Motor neuron (in vitro differentiated cells): ENCODE data around the gene NME4. TPM values are rescaled to one million over a fixed set of nuclear protein-coding genes. Genes with fewer than 3 reads are reported as not detected.

Experiments
- ATAC-seq, 8 experiments: fragments of 200-7000 bp; cut with Tn5 transposase; replicated peaks in 6 of 8; 2 replicates each; pipeline ENCODE4 v1.8.0; 2021; ENCODE audit warnings: mild to moderate bottlenecking in 8 of 8, moderate library complexity in 8 of 8
- H3K27ac ChIP-seq, 2 donors: fragments of 250-450 bp; sonication (Bioruptor Pico); 2 replicates each; pipeline ENCODE4 v1.9.0; 2021; ENCODE audit warnings: antibody characterized with exemption in 2 of 2, mild to moderate bottlenecking in 2 of 2, moderate library complexity in 1 of 2
- H3K4me1 ChIP-seq, 2 donors: fragments of 250-450 bp; sonication (Bioruptor Pico); replicated peaks in 1 of 2; 2 replicates each; pipeline ENCODE4 v1.6.1; 2021; ENCODE audit warnings: antibody characterized with exemption in 2 of 2, mild to moderate bottlenecking in 2 of 2, moderate library complexity in 1 of 2
- H3K4me3 ChIP-seq, 5 donors: fragments of 250-450 bp; sonication (Bioruptor Pico); 2 replicates each; pipeline ENCODE4 v1.9.0; 2021; ENCODE audit warnings: antibody characterized with exemption in 5 of 5, mild to moderate bottlenecking in 5 of 5, moderate library complexity in 4 of 5
- whole genome bisulfite sequencing, 10 experiments: fragments of 450-650 bp; shearing (Covaris generic); methylation state at CpG; one replicate each; pipeline ENCODE4 v1.0.0; 2022; 5-methylcytosine and 5-hydroxymethylcytosine counted together
- in situ Hi-C, 9 experiments: fragments of 400-800 bp; cut with MboI; loops; one replicate each; pipeline ENCODE4 v1.15.0; 2021; ENCODE audit warnings: low sequenced_read_pairs in 9 of 9, low pct_unique_long_range_greater_than_20kb in 2 of 9; ENCODE audit not compliant: unreplicated experiment in 9 of 9
- total RNA-seq, 8 experiments: library from RNA; unstranded; fragments of 300-600 nt; gene quantifications; 2 replicates each; pipeline versions ENCODE4 v1.2.3 to v1.2.4, GENCODE V29; 2022

Gene NME4
- total RNA-seq, 8 experiments from 2014 or later: 24.9 to 88.9 (median 54.0) TPM

DNA sequence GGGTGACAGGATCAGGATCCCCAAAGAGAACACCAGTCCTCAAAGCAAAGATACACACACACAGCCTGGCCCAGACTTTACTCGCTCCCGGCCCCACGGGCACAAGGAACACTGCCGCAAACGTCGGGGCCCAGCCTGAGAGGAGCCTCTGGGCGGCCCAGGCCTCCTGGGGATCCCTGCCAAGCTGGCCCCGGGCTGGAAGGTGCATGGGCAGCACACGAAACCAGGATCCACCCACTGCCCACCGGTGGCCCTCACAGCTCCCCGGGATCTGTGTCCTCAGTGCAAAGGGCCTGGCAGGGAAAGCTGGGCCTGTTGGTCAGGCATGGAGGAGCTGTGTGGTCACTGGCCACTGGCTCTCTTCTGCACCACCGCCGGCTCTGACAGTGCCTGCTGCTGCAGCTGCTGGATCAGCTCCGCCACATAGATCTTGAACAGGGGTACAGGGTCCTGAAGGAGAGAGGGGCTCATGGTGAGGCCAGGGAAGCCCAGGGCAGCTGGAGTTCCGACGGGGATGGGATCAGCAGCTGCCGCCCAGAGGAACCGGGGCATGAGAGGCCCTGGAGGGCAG is 29.6 kb upstream of the NME4 start:
- 82 to 92% (median 87%) methylated on average over 3 to 7 of the region's 18 CpGs; no CpG with 5 or more reads in 7 of the 10 experiments for whole genome bisulfite sequencing, 10 experiments
- H3K4me3 ChIP-seq: no peak overlapping the region
- H3K27ac ChIP-seq: no peak overlapping the region
- H3K4me1 ChIP-seq: peaks cover 33 to 41% of the 10 kb centered on the region in 2 donors
- in situ Hi-C loops: no loop called here
- ATAC-seq: no peak

DNA sequence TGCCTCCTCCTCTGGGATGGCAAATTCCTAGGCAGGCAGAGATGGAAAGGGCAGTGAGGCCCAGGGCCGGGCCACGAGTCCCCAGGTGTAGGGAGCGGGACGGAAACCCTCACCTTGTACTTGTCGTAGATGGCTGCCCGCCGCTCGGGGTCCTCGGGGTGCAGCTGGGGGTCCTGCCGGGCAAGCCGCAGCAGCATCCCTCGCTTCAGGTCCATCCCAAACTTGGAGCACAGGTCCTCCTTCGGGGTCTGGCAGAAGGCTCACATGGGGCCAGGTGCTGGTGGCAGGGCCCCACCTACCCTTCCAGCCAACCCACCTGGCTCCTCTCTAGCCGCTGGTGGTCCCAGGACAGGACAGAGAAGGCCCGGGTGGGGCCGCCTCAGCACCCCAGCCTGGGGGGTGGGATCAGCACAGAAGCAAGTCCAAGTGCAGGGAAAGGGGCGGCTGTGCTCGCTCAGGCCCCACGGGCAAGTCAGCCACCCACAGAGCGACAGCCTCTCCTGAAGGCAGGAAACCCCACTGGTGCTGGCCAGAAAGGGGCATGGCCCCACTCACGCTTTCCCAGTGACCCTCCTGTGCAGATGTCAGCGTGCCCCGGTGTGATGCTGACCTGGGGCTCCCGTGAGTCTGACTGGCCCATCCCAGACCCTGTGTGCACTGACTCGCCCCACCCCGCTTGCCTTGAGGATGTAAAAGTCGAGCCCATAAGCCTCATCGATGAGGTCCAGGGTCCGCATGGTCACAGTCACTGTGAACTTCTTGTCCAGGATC is 28.4 kb upstream of the NME4 start:
- in situ Hi-C loops: no loop called here
- Histone ChIP-seq H3K27ac (no peak overlapping the region), H3K4me1 (peaks cover 27 to 35% of the 10 kb centered on the region in 2 donors), H3K4me3 (no peak overlapping the region)
- WGBS, 10 experiments: 78 to 100% (median 94%) methylated on average over 1 to 4 of the region's 29 CpGs; no CpG with 5 or more reads in 7 of the 10 experiments
- ATAC-seq: no peak

- in situ Hi-C loops: no loop called here
- H3K4me1 ChIP-seq: peaks cover 24 to 28% of the 10 kb centered on the region in 2 donors
- no peak for ATAC-seq
- no peak overlapping the region for H3K27ac ChIP-seq
- WGBS, 10 experiments: 83 to 100% methylated on average over 1 to 2 of the region's 20 CpGs; no CpG with 5 or more reads in 8 of the 10 experiments
- peak overlapping the region; percentile 15 to 29 (median 19) for H3K4me3 ChIP-seq
Observed at GRCh38 chr16:369275-369865, 27.6 kb upstream of the NME4 start.

GRCh38 chr16:369866-370436 is 27.0 kb upstream of the NME4 start:
- WGBS, 10 experiments: 14 to 40% (median 26%) methylated on average over 2 to 17 of the region's 44 CpGs; no CpG with 5 or more reads in 7 of the 10 experiments
- ATAC-seq: peak in 2 of 8 experiments; percentile 35 to 46
- no peak overlapping the region for H3K27ac ChIP-seq
- peak overlapping the region; percentile 15 to 29 (median 19) for H3K4me3 ChIP-seq
- in situ Hi-C loops: no loop called here
- H3K4me1 ChIP-seq: peaks cover 23 to 24% of the 10 kb centered on the region in 2 donors

GRCh38 chr16:370443-370842 is 26.6 kb upstream of the NME4 start, which contains the start of gene MRPL28:
TSS of gene MRPL28 (minus strand) at chr16:370538. CDS start at chr16:370218, 320 bp downstream.
- in situ Hi-C loops: no loop called here

GRCh38 chr16:370979-371514 is 26.0 kb upstream of the NME4 start:
- in situ Hi-C loops: no loop called here
- Histone ChIP-seq H3K4me3 (peak overlapping the region in 3 of 5 donors; percentile 15 to 25 (median 21)), H3K4me1 (peaks cover 23 to 24% of the 10 kb centered on the region in 2 donors), H3K27ac (peak overlapping the region; percentile 40 to 86)
- ATAC-seq: peak in 5 of 8 experiments; percentile 1 to 12 (median 8)
- 20 to 80% methylated on average over 1 to 2 of the region's 10 CpGs; no CpG with 5 or more reads in 8 of the 10 experiments for WGBS, 10 experiments

More at GRCh38 chr16:370443-370842, 26.6 kb upstream of the NME4 start, which contains the start of gene MRPL28:
- Histone ChIP-seq H3K4me1 (peaks cover 23 to 24% of the 10 kb centered on the region in 2 donors), H3K4me3 (peak within 1 kb of the TSS; percentile 15 to 29 (median 19)), H3K27ac (peak within 1 kb of the TSS; percentile 40 to 86)
- WGBS, 10 experiments: 0 to 3% (median 0%) methylated on average over 1 to 13 of the region's 30 CpGs; no CpG with 5 or more reads in 4 of the 10 experiments
- ATAC-seq: peak; percentile 86 to 99 (median 94)

DNA sequence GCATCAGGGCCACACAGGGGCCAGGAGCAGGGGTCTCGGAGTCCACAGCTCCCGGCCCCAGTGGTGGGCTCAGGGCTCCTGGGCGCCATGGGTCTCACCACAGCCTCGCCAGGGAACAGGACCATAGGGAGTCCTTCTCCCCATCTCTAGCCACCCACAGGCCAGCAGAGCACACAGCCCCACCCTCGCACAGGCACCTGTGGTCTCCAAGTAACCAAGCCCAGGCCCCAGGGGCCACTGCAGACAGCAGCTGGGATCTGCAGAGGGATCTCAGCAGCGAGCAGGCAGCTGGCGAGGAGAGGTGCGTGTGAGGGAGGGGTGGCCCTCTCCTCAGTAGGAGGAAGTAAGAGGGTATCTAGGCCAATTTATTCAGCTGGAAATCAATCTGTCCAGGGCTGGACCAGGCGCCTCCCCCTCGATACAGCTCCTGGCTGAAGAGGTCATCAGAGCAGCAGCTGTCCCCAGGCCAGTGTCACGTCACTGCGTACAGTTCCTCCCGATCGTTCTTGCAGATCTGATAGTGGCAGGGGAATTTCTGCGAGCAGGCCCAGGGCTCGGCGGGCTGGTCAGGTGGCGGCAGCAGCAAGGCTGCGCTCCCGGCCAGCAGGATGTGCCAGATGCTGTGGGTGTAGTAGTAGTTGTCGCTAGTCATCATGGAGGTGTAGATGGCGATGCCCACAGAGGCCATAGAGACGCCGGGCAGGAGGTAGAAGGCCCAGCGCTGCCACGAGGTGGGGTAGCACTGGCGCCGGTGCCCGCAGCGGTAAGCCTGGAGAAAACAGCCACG is 25.3 kb upstream of the NME4 start:
- in situ Hi-C loops: no loop called here
- Histone ChIP-seq H3K4me1 (peaks cover 23 to 24% of the 10 kb centered on the region in 2 donors), H3K27ac (peak overlapping the region; percentile 40 to 86), H3K4me3 (no peak overlapping the region)
- WGBS, 10 experiments: 40 to 100% (median 74%) methylated on average over 2 to 12 of the region's 31 CpGs; no CpG with 5 or more reads in 4 of the 10 experiments
- peak in 5 of 8 experiments; percentile 4 to 50 (median 11) for ATAC-seq

- no peak overlapping the region for H3K4me3 ChIP-seq
- in situ Hi-C loops: no loop called here
- peak overlapping the region; percentile 40 to 86 for H3K27ac ChIP-seq
- H3K4me1 ChIP-seq: peaks cover 23 to 24% of the 10 kb centered on the region in 2 donors
- no peak for ATAC-seq
- 60 to 80% methylated on average over 1 of the region's 19 CpGs; no CpG with 5 or more reads in 8 of the 10 experiments for WGBS, 10 experiments
Observed at GRCh38 chr16:372302-372983, 24.6 kb upstream of the NME4 start.

GRCh38 chr16:373020-373598 is 23.9 kb upstream of the NME4 start:
- peaks cover 23 to 24% of the 10 kb centered on the region in 2 donors for H3K4me1 ChIP-seq
- no peak overlapping the region for H3K4me3 ChIP-seq
- in situ Hi-C loops: no loop called here
- H3K27ac ChIP-seq: no peak overlapping the region
- WGBS, 10 experiments: 100% methylated on average over 1 to 2 of the region's 5 CpGs; no CpG with 5 or more reads in 8 of the 10 experiments
- no peak for ATAC-seq

GRCh38 chr16:373848-374615 is 23.0 kb upstream of the NME4 start:
- WGBS, 10 experiments: 83 to 90% (median 90%) methylated on average over 2 to 11 of the region's 44 CpGs; no CpG with 5 or more reads in 7 of the 10 experiments
- ATAC-seq: no peak
- Histone ChIP-seq H3K4me3 (no peak overlapping the region), H3K27ac (no peak overlapping the region), H3K4me1 (peaks cover 22 to 26% of the 10 kb centered on the region in 2 donors)
- in situ Hi-C loops: no loop called here

GRCh38 chr16:374616-374926 is 22.4 kb upstream of the NME4 start:
- in situ Hi-C loops: no loop called here
- no peak for ATAC-seq
- Histone ChIP-seq H3K27ac (no peak overlapping the region), H3K4me1 (peaks cover 17 to 27% of the 10 kb centered on the region in 2 donors), H3K4me3 (no peak overlapping the region)
- WGBS, 10 experiments: 73 to 93% (median 80%) methylated on average over 2 to 3 of the region's 9 CpGs; no CpG with 5 or more reads in 6 of the 10 experiments
